Measurements from ENCODE around the gene TBC1D22A. TPM values are rescaled to one million over a fixed set of nuclear protein-coding genes. Genes with fewer than 3 reads are reported as not detected.

TBC1D22A gene
- total and polyA plus RNA-seq, 9 of the 15 experiments (the other 6 are each of a cell fraction or from before 2014, with no cell fraction given): 0.20 to 11.5 (median 5.2) TPM

- TF ChIP-seq ZNF778 (CRISPR knock-in tag; IDR thresholded peaks at IDR 0.05): no peak
- no peak for TF ChIP-seq SIN3B (IDR thresholded peaks at IDR 0.05; ENCODE audit: low read depth)
- TF ChIP-seq RAD21 (CRISPR knock-in tag; conservative IDR thresholded peaks at IDR 0.05 in 1 of 2, IDR thresholded peaks at IDR 0.05 in 1 of 2): no peak
- no peak for TF ChIP-seq CREM (IDR thresholded peaks at IDR 0.05; ENCODE audit: low read depth)
- no peak for TF ChIP-seq PBX2 (CRISPR knock-in tag; IDR thresholded peaks at IDR 0.05; ENCODE audit: low read depth)
- no peak for TF ChIP-seq PBX2 (tag; conservative IDR thresholded peaks at IDR 0.05; ENCODE audit: low read depth)
- TF ChIP-seq HMG20B (CRISPR knock-in tag; IDR thresholded peaks at IDR 0.05): no peak
These were observed 259.1 kb downstream of the TBC1D22A start (continued) for GRCh38 chr22:47021371-47022074.

GRCh38 chr22:47022075-47022473 is 259.6 kb downstream of the TBC1D22A start:
- Histone ChIP-seq H4K20me1 (replicated peaks; ENCODE audit: control insufficient read depth, insufficient read depth, low read length) (no peaks in the 10 kb centered on the region), H3K9me3 (replicated peaks; ENCODE audit: control insufficient read depth, insufficient read depth, low read depth, low read length) (no peaks in the 10 kb centered on the region), H3K4me3 (no peak overlapping the region), H3K79me2 (ENCODE audit: control insufficient read depth, insufficient read depth, low read length) (no peaks in the 10 kb centered on the region), H3K9ac (ENCODE audit: insufficient read depth in 1 of 2, low read depth in 2 of 2, low read length in 2 of 2) (no peak overlapping the region), H3K27me3 (ENCODE audit: control insufficient read depth in 2 of 2, insufficient read depth in 2 of 2, low read length in 2 of 2) (no peaks in the 10 kb centered on the region), H3K9me1 (ENCODE audit: control insufficient read depth, insufficient read depth, low read length) (no peaks in the 10 kb centered on the region), H3K4me1 (replicated peaks in 1 of 2; ENCODE audit: control insufficient read depth in 2 of 2, insufficient read depth in 2 of 2, low read length in 2 of 2) (no peaks in the 10 kb centered on the region), H3K36me3 (ENCODE audit: control insufficient read depth, insufficient read depth, low read length) (no peaks in the 10 kb centered on the region), H2AFZ (ENCODE audit: low read depth, low read length) (no peak overlapping the region), H3K4me2 (ENCODE audit: insufficient read depth, low read length) (no peak overlapping the region), H3K27ac (ENCODE audit: extremely low read depth, low read depth, low read length) (no peak overlapping the region)
- DNase-seq (ENCODE audit: extremely low read depth in 1 of 4, low spot score in 3 of 4) (no peak), ATAC-seq (no peak), FAIRE-seq (no peak)
- 96% methylated on average over 3 of the region's 3 CpGs for WGBS (ENCODE audit: insufficient coverage, low coverage, missing lambda C conversion rate)
- ChIA-PET CTCF (ENCODE audit: low intra/inter-chr PET ratio) (no interaction called here), POLR2A (no interaction called here)
- in situ Hi-C loops (cut with MboI) (no loop called here), intact Hi-C loops (cut with micrococcal nuclease) (no loop called here)
- no TSS peak for BruUV-seq (replicated peaks)
- TF ChIP-seq ZBTB1 (CRISPR knock-in tag; IDR thresholded peaks at IDR 0.05; ENCODE audit: borderline replicate concordance, low read depth) (no peak), ZNF274 (IDR thresholded peaks at IDR 0.05; ENCODE audit: borderline replicate concordance, low read depth, low read length) (no peak), ZBTB7A (IDR thresholded peaks at IDR 0.05; ENCODE audit: borderline replicate concordance, control insufficient read depth, low read depth, low read length) (no peak), USF1 (CRISPR knock-in tag; IDR thresholded peaks at IDR 0.05) (no peak), DEAF1 (CRISPR knock-in tag; IDR thresholded peaks at IDR 0.05) (no peak), POLR2A (conservative IDR thresholded peaks at IDR 0.05) (no peak), ZEB2 (IDR thresholded peaks at IDR 0.05) (no peak)

Measured in K562 (cell line).